A549 (cell line): ENCODE data around the gene UNC93A. TPM values are rescaled to one million over a fixed set of nuclear protein-coding genes. Genes with fewer than 3 reads are reported as not detected.

ENCODE experiments used
- ATAC-seq, 2 experiments: fragments of 200-7000 bp in 1 of 2; fragments of >200 bp in 1 of 2; cut with Nextera tagmentation in 1 of 2; cut with Tn5 transposase in 1 of 2; 3 replicates each; pipeline versions ENCODE4 v1.8.0 to v1.9.1; 2018 to 2020; ENCODE audit warnings: mild to moderate bottlenecking in 1 of 2, moderate library complexity in 1 of 2
- CTCF ChIA-PET: fragments of 300-600 bp; sonication (Branson Sonifier 250); formaldehyde crosslinking; extraction: SDS; loops from one replicate; lab custom pipeline; 2021; ENCODE audit warnings: antibody characterized with exemption, inconsistent platforms; lab: Yijun Ruan, JAX
- POLR2A ChIA-PET: fragments of 350-600 bp; formaldehyde crosslinking; extraction: SDS; loops from one replicate; lab custom pipeline; 2021; ENCODE audit warnings: antibody characterized with exemption, inconsistent platforms; lab: Yijun Ruan, JAX
- DNase-seq, 2 experiments: peaks; one replicate each; pipeline versions ENCODE4 v3.0.0 to v3.0.0-alpha.2; 2011 to 2016; ENCODE audit warnings: low read depth in 1 of 2, low spot score in 1 of 2
- FAIRE-seq: peaks from 2 replicates; lab custom pipeline; 2011; peaks lifted over from hg19 to GRCh38; lab: Jason Lieb, UNC
- H3K27ac ChIP-seq, 2 experiments: fragments of >200 bp; sonication (Bioruptor Twin); formaldehyde crosslinking; 3 replicates each; pipeline ENCODE4 v1.5.1; 2016 to 2017
- H3K4me1 ChIP-seq: fragments of >200 bp; sonication (Bioruptor Twin); formaldehyde crosslinking; 3 replicates; pipeline ENCODE4 v1.6.1; 2016
- H3K4me2 ChIP-seq: fragments of >200 bp; sonication (Bioruptor Twin); formaldehyde crosslinking; 3 replicates; pipeline ENCODE4 v1.6.1; 2016
- H3K4me3 ChIP-seq: fragments of >200 bp; sonication (Bioruptor Twin); formaldehyde crosslinking; 3 replicates; pipeline ENCODE4 v1.5.1; 2016
- H3K9me3 ChIP-seq: fragments of >200 bp; sonication (Bioruptor Twin); formaldehyde crosslinking; 3 replicates; pipeline ENCODE4 v1.6.1; 2016
- BHLHE40 ChIP-seq: IDR thresholded peaks from 2 replicates; pipeline ENCODE4 v1.6.1; 2012; ENCODE audit warnings: low read depth, low read length, inconsistent platforms
- CBX8 ChIP-seq: fragments of 200-600 bp; sonication (generic); IDR thresholded peaks from 2 replicates; pipeline ENCODE4 v1.6.1; 2016
- CEBPB ChIP-seq, 2 experiments: fragments of >200 bp in 1 of 2; sonication (Bioruptor Twin) in 1 of 2; formaldehyde crosslinking in 1 of 2; IDR thresholded peaks; 2 replicates each; pipeline ENCODE4 v1.6.1; 2012 to 2016
- CHD2 ChIP-seq: fragments of 150-350 bp; IDR thresholded peaks from 2 replicates; pipeline ENCODE4 v1.6.1; 2014; ENCODE audit warnings: low read length; ENCODE audit not compliant: partially characterized antibody
- CHD4 ChIP-seq: fragments of 200-600 bp; sonication (generic); IDR thresholded peaks from 2 replicates; pipeline ENCODE4 v1.6.1; 2016; ENCODE audit warnings: antibody characterized with exemption, mild to moderate bottlenecking, borderline replicate concordance
- EHMT2 ChIP-seq: fragments of 200-600 bp; sonication (generic); IDR thresholded peaks from 2 replicates; pipeline ENCODE4 v1.6.1; 2016; ENCODE audit warnings: antibody characterized with exemption, low read depth, mild to moderate bottlenecking, moderate library complexity
- FOSL2 ChIP-seq, 2 experiments: fragments of 450-650 bp in 1 of 2; fragments of >200 bp in 1 of 2; sonication (Bioruptor Twin) in 1 of 2; formaldehyde crosslinking; IDR thresholded peaks; 2 replicates each; pipeline versions ENCODE4 v1.5.0 to v1.6.1; 2016 to 2020; ENCODE audit warnings: mild to moderate bottlenecking in 1 of 2, moderate library complexity in 1 of 2
- HEYL ChIP-seq: fragments of 250-450 bp; sonication (Bioruptor Pico); IDR thresholded peaks from 2 replicates; pipeline ENCODE4 v1.8.0; 2021; ENCODE audit warnings: mild to moderate bottlenecking, moderate library complexity
- JUNB ChIP-seq: fragments of >200 bp; sonication (Bioruptor Twin); formaldehyde crosslinking; IDR thresholded peaks from 2 replicates; pipeline ENCODE4 v1.6.1; 2016
- KDM5A ChIP-seq: fragments of 200-600 bp; sonication (generic); IDR thresholded peaks from 2 replicates; pipeline ENCODE4 v1.6.1; 2016; ENCODE audit warnings: antibody characterized with exemption, mild to moderate bottlenecking
- PHF8 ChIP-seq: fragments of 200-600 bp; sonication (generic); IDR thresholded peaks from 2 replicates; pipeline ENCODE4 v1.6.1; 2016; ENCODE audit warnings: low read depth, mild to moderate bottlenecking, antibody characterized with exemption, moderate library complexity, borderline replicate concordance
- POLR2A ChIP-seq: IDR thresholded peaks from 2 replicates; pipeline ENCODE4 v1.6.1; 2012; ENCODE audit warnings: mild to moderate bottlenecking, low read length
- RAD21 ChIP-seq, 2 experiments: fragments of >200 bp in 1 of 2; sonication (Bioruptor Twin) in 1 of 2; formaldehyde crosslinking in 1 of 2; IDR thresholded peaks in 1 of 2; conservative IDR thresholded peaks in 1 of 2; 2 replicates in 1 of 2; 3 replicates in 1 of 2; pipeline ENCODE4 v1.6.1; 2012 to 2018; ENCODE audit warnings: inconsistent platforms in 1 of 2
- RCOR1 ChIP-seq: fragments of 150-350 bp; IDR thresholded peaks from 2 replicates; pipeline ENCODE4 v1.6.1; 2014; ENCODE audit warnings: antibody characterized with exemption, low read length, low read depth
- TFCP2L1 ChIP-seq: fragments of 250-450 bp; sonication (Bioruptor Pico); IDR thresholded peaks from 2 replicates; pipeline ENCODE4 v1.5.0; 2021; ENCODE audit warnings: mild to moderate bottlenecking
- ZC3H11A ChIP-seq: fragments of 450-650 bp; IDR thresholded peaks from 2 replicates; pipeline ENCODE4 v1.6.1; 2014; ENCODE audit warnings: antibody characterized with exemption, mild to moderate bottlenecking
- ZNF302 ChIP-seq: fragments of 250-450 bp; sonication (Bioruptor Pico); IDR thresholded peaks from 2 replicates; pipeline ENCODE4 v1.9.0; 2021; ENCODE audit warnings: inconsistent platforms, mild to moderate bottlenecking, moderate library complexity
- WGBS: methylation state at CpG from one replicate; pipeline ENCODE4 v1.1.6; 2017; ENCODE audit errors: missing lambda C conversion rate; 5-methylcytosine and 5-hydroxymethylcytosine counted together
- polyA plus RNA-seq, 4 experiments: library from polyadenylated mRNA; depleted of rRNA in 3 of 4; stranded (reverse); fragments of >200 nt; fragmentation: RNase III in 1 of 4; extraction: RNeasy Plus Mini Kit Qiagen cat#74134 plus additional on column Dnase treatment in 1 of 4; gene quantifications; 2 replicates in 3 of 4; 3 replicates in 1 of 4; pipeline ENCODE4 v1.2.3, GENCODE V29; 2011 to 2017
- TF ChIP-seq, protein P1 (sequence below): fragments of 250-450 bp; sonication (Bioruptor Pico); IDR thresholded peaks from 2 replicates; pipeline ENCODE4 v1.5.0; 2020; ENCODE audit warnings: low read depth, mild to moderate bottlenecking, moderate library complexity
- TF ChIP-seq, protein P2 (sequence below): fragments of >200 bp; sonication (Bioruptor Twin); formaldehyde crosslinking; IDR thresholded peaks from 3 replicates; pipeline ENCODE4 v1.5.1; 2016
- TF ChIP-seq, protein P3 (sequence below): fragments of 250-450 bp; sonication (Bioruptor Pico); IDR thresholded peaks from 2 replicates; pipeline ENCODE4 v1.5.0; 2021; ENCODE audit warnings: mild to moderate bottlenecking, moderate library complexity, borderline replicate concordance

Gene UNC93A
- polyA plus RNA-seq, 2 of the 4 experiments (the other 2 are of a cell fraction), result not detected

DNA sequence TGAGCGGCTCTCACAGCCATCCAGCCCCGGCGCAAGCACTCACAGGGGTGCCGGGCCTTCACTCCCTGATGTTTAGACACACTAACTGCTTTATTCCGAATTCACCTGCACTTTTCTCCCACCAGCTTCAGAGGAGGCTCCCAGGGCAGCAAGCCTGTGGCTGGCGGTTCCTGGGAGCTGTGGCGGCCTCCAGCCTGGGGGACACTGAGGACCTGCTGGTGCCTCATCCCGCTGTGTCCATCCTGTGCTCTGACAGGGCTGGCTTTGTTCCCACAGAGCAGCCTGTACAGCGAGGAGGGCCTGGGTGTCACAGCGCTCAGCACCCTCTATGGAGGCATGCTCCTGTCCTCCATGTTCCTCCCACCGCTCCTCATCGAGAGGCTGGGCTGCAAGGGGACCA is 3.1 kb downstream of the UNC93A start:
- Histone ChIP-seq H3K4me1 (no peaks in the 10 kb centered on the region), H3K9me3 (no peaks in the 10 kb centered on the region), H3K4me3 (no peak overlapping the region), H3K27ac (no peak overlapping the region), H3K4me2 (no peak overlapping the region)
- TF ChIP-seq TFCP2L1 (no peak), RCOR1 (no peak), ZC3H11A (no peak), PHF8 (no peak), CEBPB (IDR thresholded peaks at IDR 0.05) (no peak), BHLHE40 (no peak), FOSL2 (IDR thresholded peaks at IDR 0.05) (no peak), FOSL2 (CRISPR knock-in tag; IDR thresholded peaks at IDR 0.05) (no peak), HEYL (CRISPR knock-in tag) (no peak), EHMT2 (no peak), POLR2A (no peak), CHD4 (no peak)
- TF ChIP-seq, protein P1, sequence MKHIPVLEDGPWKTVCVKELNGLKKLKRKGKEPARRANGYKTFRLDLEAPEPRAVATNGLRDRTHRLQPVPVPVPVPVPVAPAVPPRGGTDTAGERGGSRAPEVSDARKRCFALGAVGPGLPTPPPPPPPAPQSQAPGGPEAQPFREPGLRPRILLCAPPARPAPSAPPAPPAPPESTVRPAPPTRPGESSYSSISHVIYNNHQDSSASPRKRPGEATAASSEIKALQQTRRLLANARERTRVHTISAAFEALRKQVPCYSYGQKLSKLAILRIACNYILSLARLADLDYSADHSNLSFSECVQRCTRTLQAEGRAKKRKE (CRISPR knock-in tag), result no peak
- TF ChIP-seq, protein P2, sequence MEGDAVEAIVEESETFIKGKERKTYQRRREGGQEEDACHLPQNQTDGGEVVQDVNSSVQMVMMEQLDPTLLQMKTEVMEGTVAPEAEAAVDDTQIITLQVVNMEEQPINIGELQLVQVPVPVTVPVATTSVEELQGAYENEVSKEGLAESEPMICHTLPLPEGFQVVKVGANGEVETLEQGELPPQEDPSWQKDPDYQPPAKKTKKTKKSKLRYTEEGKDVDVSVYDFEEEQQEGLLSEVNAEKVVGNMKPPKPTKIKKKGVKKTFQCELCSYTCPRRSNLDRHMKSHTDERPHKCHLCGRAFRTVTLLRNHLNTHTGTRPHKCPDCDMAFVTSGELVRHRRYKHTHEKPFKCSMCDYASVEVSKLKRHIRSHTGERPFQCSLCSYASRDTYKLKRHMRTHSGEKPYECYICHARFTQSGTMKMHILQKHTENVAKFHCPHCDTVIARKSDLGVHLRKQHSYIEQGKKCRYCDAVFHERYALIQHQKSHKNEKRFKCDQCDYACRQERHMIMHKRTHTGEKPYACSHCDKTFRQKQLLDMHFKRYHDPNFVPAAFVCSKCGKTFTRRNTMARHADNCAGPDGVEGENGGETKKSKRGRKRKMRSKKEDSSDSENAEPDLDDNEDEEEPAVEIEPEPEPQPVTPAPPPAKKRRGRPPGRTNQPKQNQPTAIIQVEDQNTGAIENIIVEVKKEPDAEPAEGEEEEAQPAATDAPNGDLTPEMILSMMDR, result no peak
- no peak for ATAC-seq
- no peak for FAIRE-seq
- ChIA-PET CTCF (no interaction called here), POLR2A (no interaction called here)
- DNase-seq, result no peak
- WGBS, result 85% methylated on average over 8 of the region's 12 CpGs

DNA sequence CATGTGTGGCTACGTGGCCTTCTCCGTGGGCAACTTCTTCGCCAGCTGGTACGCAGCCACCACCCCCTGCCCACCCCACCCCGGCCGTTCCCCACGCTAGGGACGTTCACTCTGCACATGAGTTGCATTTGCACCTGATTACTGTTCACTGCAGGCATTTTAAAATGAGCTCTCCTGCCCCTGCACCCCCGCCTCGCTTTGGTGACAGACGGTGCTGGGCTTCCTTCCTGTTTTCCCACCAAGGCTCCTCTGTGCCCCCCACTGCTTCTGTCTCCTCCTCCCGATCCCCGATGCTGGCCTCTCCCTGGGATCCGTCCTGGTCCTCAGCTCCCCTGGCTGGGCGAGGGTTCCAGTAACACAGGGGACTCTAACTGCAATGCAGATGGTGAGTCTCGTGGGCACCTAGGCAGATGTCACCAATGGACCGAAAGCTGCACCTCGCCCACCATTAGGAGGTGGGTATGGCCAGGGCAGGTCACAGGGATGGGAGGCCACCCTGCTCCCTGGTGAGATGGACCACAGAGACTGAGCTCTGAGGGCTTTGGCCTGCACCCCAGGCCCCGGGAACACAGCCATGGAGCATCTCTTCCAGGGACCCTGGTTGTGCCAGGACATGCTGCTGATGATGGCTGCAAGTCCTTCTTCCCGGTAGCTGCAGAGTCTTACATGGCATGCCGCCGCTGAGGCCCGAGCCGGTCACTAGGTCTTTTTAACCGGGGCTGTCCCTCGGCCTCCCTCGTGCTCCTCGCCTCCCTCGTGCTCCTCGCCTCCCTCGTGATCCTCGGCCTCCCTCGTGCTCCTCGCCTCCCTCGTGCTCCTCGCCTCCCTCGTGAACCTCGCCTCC is 3.8 kb downstream of the UNC93A start:
- CTCF ChIA-PET, result interaction anchor here (0.9 kb wide), 2 partner anchors 9 to 11 kb away, joined by 3 to 4 read pairs; no protein-coding TSS in a partner anchor
- H3K4me1 ChIP-seq, result no peaks in the 10 kb centered on the region
- 83% methylated on average over 18 of the region's 38 CpGs for WGBS
- POLR2A ChIA-PET, result no interaction called here
- H3K9me3 ChIP-seq, result no peaks in the 10 kb centered on the region
- FAIRE-seq (no peak), DNase-seq (no peak), ATAC-seq (no peak)
- no peak overlapping the region for H3K4me3 ChIP-seq
- TF ChIP-seq CBX8, result no peak
- TF ChIP-seq, protein P3, sequence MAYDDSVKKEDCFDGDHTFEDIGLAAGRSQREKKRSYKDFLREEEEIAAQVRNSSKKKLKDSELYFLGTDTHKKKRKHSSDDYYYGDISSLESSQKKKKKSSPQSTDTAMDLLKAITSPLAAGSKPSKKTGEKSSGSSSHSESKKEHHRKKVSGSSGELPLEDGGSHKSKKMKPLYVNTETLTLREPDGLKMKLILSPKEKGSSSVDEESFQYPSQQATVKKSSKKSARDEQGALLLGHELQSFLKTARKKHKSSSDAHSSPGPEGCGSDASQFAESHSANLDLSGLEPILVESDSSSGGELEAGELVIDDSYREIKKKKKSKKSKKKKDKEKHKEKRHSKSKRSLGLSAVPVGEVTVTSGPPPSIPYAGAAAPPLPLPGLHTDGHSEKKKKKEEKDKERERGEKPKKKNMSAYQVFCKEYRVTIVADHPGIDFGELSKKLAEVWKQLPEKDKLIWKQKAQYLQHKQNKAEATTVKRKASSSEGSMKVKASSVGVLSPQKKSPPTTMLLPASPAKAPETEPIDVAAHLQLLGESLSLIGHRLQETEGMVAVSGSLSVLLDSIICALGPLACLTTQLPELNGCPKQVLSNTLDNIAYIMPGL (CRISPR knock-in tag), result no peak
- TF ChIP-seq KDM5A, result no peak
- TF ChIP-seq JUNB, result no peak
- TF ChIP-seq RAD21 (conservative IDR thresholded peaks at IDR 0.05 in 1 of 2, IDR thresholded peaks at IDR 0.05 in 1 of 2), result no peak
- no peak for TF ChIP-seq ZNF302
- no peak for TF ChIP-seq CHD2
- H3K27ac ChIP-seq, result no peak overlapping the region
- H3K4me2 ChIP-seq, result no peak overlapping the region
